ENCODE results near the gene SLC52A1. TPM values are rescaled to one million over a fixed set of nuclear protein-coding genes. Genes with fewer than 3 reads are reported as not detected.

The SLC52A1 gene
- total and polyA plus RNA-seq, 10 of the 15 experiments (the other 5 are each of a cell fraction or from before 2014, with no cell fraction given) = 0.04 to 0.11 TPM; not detected in 8

DNA sequence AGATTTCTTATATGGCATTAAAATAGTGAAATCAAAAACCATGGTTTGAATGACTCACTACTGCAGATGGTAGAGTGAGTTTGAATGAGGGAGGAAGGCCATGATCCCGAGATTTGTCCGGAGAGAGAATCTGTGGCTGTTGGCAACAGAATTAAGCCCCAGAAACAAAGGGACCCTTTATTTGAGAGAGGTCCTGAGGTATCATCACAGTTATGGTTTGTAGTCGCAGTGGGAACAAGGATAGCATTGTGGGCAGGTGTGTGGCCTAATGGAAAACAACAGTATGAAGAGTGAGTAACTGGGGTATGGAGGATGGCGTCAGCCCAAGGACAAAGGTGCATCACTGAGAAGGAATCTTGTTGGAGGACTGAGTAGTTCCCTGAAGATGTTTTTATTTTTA lies 34.5 kb upstream of the SLC52A1 start:
- ChIA-PET SMC1A (ENCODE audit: uncharacterized antibody, unreplicated experiment) (no interaction called here), CTCF (no interaction called here), POLR2A (no interaction called here), RAD21 (ENCODE audit: unreplicated experiment) (no interaction called here)
- Histone ChIP-seq H3K9ac (ENCODE audit: control insufficient read depth, insufficient read depth, low read length) (no peak overlapping the region), H3K27ac (ENCODE audit: control insufficient read depth, insufficient read depth) (no peak overlapping the region), H4K20me1 (ENCODE audit: control insufficient read depth, insufficient read depth) (no peaks in the 10 kb centered on the region), H3K4me3 (no peak overlapping the region), H3K79me2 (ENCODE audit: control insufficient read depth, insufficient read depth, low read length) (no peaks in the 10 kb centered on the region), H3K27me3 (replicated peaks in 1 of 2; ENCODE audit: control insufficient read depth in 2 of 2, insufficient read depth in 2 of 2, low read length in 1 of 2) (no peaks in the 10 kb centered on the region; a peak in 1 of 4 replicates), H3K36me3 (ENCODE audit: control insufficient read depth in 2 of 2, insufficient read depth in 2 of 2, low read length in 1 of 2) (no peaks in the 10 kb centered on the region), H3K4me2 (ENCODE audit: control insufficient read depth, insufficient read depth) (no peak overlapping the region), H3K9me3 (replicated peaks; ENCODE audit: control insufficient read depth, insufficient read depth, low read length) (no peaks in the 10 kb centered on the region), H3K4me1 (ENCODE audit: control insufficient read depth, insufficient read depth, low read length) (no peaks in the 10 kb centered on the region), H2AFZ (ENCODE audit: control insufficient read depth, low read depth, low read length) (no peak overlapping the region)
- ATAC-seq = no peak
- FAIRE-seq = no peak
- WGBS (ENCODE audit: insufficient coverage, insufficient replicate concordance, low lambda C conversion rate, missing lambda C conversion rate) = 66% methylated on average over 4 of the region's 4 CpGs
- intact Hi-C loops (cut with micrococcal nuclease; ENCODE audit: unreplicated experiment) = no loop called here
- no peak for DNase-seq (ENCODE audit: low read depth, low spot score)
- BruUV-seq (replicated peaks) = no TSS peak
- TF ChIP-seq YY1 (IDR thresholded peaks at IDR 0.05; ENCODE audit: low read depth, low read length) (no peak), KAT2A (conservative IDR thresholded peaks at IDR 0.05; ENCODE audit: control insufficient read depth, low read depth, low read length) (no peak), KDM1A (IDR thresholded peaks at IDR 0.05; ENCODE audit: borderline replicate concordance) (no peak)
- TF ChIP-seq, protein P1, sequence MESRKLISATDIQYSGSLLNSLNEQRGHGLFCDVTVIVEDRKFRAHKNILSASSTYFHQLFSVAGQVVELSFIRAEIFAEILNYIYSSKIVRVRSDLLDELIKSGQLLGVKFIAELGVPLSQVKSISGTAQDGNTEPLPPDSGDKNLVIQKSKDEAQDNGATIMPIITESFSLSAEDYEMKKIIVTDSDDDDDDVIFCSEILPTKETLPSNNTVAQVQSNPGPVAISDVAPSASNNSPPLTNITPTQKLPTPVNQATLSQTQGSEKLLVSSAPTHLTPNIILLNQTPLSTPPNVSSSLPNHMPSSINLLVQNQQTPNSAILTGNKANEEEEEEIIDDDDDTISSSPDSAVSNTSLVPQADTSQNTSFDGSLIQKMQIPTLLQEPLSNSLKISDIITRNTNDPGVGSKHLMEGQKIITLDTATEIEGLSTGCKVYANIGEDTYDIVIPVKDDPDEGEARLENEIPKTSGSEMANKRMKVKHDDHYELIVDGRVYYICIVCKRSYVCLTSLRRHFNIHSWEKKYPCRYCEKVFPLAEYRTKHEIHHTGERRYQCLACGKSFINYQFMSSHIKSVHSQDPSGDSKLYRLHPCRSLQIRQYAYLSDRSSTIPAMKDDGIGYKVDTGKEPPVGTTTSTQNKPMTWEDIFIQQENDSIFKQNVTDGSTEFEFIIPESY (IDR thresholded peaks at IDR 0.05) = no peak
- TF ChIP-seq, protein P2, sequence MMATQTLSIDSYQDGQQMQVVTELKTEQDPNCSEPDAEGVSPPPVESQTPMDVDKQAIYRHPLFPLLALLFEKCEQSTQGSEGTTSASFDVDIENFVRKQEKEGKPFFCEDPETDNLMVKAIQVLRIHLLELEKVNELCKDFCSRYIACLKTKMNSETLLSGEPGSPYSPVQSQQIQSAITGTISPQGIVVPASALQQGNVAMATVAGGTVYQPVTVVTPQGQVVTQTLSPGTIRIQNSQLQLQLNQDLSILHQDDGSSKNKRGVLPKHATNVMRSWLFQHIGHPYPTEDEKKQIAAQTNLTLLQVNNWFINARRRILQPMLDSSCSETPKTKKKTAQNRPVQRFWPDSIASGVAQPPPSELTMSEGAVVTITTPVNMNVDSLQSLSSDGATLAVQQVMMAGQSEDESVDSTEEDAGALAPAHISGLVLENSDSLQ (IDR thresholded peaks at IDR 0.05) = no peak
- in situ Hi-C loops (cut with MboI) = loop anchor here (5.0 kb wide), 1 partner anchor 87 kb away; no protein-coding TSS in a partner anchor
